ENCODE data around the gene SAXO1.
"Not testable (repeated sequence)": the region's sequence is repeated elsewhere in the genome, so short reads cannot be mapped to it uniquely, and the experiment has no call there.

SAXO1 gene

DNA sequence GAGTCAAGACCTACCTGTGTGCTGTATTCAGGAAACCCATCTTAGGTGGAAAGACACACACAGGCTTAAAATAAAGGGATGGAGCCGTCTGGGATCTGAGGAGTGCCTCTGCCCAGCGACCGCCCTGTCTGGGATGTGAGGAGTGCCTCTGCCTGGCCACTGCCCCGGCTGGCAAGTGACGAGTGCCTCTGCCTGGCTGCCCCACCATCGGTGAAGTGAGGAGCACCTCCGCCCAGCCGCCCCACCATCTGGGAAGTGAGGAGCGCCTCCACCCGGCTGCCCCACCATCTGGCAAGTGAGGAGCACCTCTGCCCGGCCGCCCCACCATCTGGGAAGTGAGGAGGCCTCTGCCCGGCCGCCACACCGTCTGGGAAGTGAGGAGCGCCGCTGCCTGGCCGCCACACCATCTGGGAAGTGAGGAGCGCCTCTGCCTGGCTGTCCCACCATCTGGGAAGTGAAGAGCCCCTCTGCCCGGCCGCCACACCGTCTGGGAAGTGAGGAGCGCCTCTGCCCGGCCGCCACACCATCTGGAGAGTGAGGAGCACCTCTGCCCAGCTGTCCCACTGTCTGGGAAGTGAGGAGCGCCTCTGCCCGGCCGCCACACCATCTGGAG is 33.7 kb downstream of the SAXO1 start:
- no peak for DNase-seq

DNA sequence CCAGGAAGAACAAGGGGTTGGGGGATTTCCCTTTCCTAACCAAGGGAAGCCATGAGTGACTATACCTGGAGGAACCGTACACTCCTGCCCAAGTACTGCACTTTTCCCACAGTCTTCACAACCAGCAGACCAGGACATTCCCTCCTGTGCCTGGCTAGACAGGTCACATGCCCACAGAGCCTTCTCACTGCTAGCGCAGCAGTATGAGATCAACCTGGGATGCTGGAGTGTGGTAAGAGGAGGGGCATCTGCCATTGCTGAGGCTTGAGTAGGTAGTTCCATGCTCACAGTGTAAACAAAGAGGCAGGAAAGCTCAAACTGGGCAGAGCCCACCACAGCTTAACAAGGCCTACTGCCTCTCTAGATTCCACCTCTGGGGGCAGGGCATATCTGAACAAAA is 35.9 kb downstream of the SAXO1 start:
- DNase-seq: no peak

DNA sequence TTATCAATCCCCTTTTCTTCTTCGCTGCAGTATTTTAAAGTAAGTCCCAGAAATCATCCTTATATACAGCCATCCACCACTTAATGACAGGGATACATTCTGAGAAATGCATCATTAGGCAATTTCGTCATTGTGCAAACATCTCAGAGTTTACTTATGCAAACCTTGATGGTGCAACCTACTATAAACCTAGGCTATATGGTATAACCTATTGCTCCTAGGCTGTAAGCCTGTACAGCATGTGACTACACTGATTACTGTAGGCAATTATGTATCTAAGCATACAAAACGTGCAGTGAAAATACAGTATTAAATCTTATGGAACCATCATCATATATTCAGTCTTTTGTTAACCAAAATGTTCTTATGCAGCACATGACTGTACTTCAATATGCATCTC is 36.8 kb downstream of the SAXO1 start:
- no peak for DNase-seq

DNA sequence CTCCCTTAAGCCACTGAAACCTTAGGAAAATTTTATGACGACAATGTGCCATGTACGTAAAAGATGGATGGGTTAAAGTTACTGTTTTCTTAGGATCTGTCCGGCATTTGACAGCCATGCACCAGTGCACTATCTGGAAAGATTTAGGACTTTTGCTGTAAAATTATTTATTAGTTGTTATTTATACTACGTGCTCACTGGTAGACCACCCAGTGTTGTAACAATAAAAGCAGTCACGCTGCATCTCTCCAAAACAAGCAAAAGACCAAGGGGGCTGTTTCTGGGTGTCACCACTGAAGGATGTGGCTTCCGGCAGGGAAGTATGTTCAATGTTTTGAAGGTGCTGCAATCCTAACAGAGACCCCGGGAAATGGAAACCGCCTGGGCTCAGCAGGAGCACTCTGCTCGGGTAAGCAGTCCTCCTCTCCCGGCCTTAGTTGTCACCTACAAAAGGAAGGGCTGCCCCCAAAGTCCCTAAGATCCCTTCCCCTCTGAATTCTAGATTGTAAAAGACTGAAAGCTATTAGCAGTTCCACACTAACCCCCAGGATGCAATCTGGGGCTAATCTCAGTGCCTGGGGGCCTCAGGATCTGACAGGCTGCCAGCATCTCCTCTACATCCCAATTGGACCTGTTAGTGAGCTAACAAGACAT is 38.6 kb downstream of the SAXO1 start:
- DNase-seq: no peak

DNA sequence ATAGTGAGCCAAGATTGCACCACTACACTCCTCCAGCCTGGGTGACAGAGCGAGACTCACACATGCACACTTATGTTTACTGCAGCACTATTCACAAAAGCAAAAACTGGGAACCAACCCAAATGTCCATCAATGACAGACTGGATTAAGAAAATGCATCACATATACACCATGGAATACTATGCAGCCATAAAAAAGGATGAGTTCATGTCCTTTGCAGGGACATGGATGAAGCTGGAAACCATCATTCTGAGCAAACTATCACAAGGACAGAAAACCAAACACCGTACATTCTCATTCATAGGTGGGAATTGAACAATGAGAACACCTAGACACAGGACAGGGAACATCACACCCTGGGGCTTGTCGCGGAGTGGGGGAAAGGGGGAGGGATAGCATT is 41.8 kb downstream of the SAXO1 start:
- not testable (repeated sequence) for DNase-seq

DNA sequence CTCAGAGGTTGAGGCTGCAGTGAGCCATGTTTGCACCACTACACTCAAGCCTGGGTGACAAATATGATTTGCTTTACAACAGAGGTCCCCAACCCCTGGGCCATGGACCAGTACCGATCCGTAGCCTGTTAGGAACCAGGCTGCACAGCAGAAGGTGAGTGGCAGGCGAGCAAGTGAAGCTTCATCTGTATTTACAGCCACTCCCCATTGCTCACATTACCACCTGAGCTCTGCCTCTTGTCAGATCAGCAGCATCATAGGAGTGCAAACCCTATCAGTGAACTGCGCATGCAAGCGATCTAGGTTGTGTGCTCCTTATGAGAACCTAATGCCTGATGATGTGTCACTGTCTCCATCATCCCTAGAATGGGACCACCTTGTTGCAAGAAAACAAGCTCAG is 42.5 kb downstream of the SAXO1 start:
- DNase-seq: no peak

DNA sequence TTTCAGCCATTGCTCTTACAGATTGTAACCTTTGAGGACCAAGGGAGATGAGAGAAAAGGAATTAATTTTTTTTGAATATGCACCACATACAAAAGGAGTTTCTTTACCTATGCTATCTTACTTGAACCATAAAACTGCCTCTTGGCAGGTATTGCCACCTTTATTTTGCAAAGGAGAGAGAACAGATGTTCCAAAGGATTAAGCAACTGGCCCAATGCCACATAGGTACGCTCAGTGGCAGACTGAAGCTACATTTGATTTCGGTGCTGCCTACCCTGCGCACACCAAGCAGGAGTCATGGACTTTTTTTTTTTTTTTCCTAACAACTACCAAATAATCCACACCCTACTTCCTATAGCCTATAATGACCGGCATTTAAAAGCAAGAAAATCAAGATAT is 43.1 kb downstream of the SAXO1 start:
- DNase-seq: peak; percentile 59

DNA sequence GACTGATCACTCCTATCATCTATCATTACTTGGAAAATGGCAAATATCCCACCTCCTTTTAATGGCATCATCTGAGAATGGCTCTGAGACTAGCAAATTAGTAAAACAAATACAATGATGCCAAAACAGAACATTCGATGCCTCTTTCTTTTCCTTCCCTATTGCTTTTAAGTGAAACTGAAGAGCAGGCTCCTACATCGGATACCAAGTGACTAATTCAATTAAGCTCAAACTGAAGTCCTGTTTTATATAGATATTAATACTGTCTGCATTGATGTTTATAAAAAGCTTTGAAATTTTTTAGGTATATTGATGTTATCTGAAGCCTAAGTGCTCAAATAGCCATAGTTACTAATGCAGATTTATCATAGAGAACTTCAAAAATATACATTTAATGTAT is 43.9 kb downstream of the SAXO1 start:
- DNase-seq: no peak

DNA sequence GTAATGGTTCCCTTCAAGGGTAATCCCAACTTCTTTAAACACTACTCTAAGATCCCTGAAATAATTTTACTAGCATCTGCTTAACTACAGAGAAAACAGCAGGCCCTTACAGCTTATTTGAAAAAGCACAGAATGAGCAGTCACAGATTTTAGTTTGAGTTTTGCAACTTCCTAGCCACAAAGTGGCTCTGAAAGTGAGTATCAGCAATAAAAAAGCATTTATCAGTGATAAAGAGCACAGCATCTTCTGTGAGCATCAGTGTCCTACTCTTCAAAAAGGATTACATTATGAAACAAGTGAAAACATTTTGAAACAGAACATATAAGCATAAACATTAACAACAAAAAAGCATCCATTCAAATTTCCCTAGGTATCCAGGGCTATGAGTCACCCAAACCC is 45.0 kb downstream of the SAXO1 start:
- DNase-seq: no peak

DNA sequence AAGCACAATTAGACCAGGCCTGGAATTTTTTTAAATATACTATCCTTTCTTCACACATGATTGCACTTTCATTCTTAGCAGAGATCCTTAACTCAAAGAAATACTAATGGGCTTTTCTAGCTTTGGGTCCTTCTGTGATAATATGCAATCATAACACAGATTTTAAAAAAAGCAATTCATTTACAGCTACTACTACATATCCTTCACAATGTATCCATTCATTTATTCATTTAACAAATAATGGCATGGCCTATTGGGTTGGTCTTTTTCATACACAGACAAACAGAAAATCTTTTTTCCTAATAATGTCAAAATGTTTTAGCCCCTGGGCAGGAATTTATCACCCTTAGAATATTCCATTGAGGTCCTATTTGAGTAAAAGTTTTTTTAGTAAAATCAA is 47.0 kb downstream of the SAXO1 start:
- DNase-seq: no peak

DNA sequence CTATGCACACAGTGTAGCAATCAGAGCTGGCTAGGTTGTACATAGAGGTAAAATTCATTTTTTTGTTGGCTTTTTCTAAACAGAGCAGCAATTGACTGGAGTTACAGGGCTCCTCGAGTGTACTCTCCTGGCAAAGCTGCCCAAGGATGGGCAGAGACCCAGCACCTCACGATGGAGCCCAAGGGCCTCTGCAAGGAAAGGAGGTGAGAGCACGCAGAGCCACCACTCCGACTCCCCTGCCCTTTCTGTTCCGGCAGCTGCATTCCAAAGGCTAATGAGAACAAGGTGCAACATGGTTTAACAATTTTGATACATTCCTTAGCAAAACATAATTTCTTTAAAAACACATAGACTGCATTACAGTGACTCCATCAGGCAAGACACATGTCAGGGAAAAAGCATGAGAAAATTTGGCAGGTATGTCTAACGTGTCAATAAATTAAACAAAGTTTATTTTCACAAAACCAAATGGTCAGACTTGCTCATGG is 47.5 kb downstream of the SAXO1 start:
- DNase-seq: no peak

DNA sequence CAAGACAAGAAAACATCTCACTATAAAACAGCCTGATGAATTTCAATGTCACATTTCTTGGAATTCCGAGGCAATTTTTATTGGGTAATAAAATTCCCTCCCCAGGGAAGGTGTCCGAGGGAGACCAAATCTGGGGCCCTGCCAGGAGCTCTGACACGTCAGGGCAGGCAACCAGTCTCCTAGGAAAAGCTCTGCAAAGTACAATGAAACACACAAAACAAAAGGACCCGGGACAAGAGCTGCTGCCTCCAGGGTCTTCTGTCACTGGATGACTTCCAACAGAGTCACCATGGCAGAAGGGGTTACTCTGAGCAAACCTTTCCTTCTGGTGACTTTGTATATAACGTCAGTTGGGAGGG is 50.8 kb downstream of the SAXO1 start:
- peak; percentile 23 for DNase-seq

DNA sequence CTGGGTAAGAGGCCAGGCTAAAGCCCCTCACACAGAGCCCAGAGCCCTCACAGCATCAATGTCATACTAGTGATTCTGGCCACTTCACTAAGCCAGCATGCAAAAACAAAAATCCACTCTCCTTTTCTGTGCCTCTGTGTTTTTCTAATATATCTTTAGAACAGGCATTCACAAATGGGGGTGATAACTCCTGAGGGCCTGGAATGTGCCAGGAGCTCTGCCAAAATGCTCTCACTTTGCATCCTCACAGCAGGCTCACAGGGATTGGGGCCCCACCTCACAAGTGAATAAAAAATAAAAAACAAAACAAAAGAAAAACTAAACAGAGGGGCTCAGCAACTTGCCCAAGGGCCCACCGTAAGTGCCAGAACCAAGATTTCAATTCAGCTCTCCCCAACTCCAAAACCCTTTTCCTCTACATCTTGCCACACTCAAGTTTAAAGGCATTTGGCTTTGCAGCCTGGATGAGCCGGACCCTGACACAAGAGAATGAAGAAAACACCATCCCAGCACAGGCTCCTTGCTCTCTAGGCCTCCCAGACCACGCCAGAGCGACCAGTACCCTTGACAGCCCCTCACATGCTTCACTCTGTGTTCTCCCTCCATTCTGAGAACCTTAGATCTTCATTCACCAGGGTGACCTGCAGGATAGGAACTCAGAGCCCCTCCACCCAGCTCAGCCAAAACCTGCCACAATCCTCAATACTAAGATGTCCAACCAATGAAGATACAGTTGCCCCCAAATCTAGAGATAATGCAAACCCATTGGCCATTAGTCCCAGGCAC is 51.3 kb downstream of the SAXO1 start:
- DNase-seq: no peak

DNA sequence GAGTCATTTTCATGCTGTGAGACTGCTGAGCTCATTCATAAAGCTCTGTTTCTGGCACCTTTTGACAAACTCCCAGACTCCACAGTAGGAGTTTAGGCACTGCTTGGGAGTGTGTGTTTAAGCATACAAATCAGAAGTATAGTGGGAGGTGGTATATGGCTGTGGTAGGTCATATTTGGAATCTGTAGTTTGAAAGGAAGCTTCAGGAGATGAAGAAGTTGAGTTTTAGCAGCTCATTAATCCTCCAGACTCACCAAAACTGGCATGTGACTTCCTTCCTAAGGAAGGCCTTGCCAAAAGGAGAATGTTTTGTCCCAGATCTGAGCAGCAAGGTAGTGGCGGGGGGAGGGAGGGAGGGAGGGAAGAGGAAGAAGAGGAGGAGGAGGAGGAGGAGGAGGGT is 52.8 kb downstream of the SAXO1 start:
- no peak for DNase-seq

DNA sequence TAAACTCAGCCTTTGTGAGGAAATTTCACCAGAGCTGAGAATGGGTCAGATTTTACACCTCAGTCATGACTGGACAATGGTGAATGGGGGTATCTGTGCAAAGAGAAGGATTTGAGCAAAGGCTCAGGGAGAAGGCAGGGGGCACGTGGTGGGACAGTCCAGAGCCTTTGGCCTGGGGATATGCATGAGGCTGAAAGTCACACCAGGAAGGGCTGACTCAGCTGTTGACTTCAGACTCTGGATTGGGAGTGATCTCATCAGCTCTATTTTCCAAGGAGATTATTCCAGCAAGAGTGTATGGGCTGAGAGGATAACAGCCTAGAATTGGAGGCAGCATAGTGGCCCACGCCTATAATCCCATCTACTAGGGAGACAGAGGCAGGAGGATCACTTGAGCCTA is 53.6 kb downstream of the SAXO1 start:
- no peak for DNase-seq

DNA sequence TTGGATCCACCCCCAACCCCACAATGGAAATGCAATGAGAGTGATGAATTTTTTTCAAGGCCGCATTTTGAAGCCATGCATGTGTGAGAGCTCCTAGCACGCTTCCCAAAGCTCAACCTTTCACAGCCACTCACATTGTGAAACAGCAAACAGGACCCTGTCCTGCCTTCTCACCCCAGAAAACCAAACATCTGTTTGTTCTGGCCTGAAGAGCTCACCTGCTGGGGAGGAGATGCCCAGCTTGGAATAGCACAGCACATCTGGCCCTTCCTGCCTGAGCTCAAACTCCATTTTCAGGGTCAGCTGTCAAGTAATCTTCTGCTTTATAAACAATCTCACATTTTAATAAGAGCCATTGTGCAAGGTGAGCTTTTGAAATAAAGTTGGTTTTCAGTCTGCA is 54.8 kb downstream of the SAXO1 start:
- no peak for DNase-seq

DNA sequence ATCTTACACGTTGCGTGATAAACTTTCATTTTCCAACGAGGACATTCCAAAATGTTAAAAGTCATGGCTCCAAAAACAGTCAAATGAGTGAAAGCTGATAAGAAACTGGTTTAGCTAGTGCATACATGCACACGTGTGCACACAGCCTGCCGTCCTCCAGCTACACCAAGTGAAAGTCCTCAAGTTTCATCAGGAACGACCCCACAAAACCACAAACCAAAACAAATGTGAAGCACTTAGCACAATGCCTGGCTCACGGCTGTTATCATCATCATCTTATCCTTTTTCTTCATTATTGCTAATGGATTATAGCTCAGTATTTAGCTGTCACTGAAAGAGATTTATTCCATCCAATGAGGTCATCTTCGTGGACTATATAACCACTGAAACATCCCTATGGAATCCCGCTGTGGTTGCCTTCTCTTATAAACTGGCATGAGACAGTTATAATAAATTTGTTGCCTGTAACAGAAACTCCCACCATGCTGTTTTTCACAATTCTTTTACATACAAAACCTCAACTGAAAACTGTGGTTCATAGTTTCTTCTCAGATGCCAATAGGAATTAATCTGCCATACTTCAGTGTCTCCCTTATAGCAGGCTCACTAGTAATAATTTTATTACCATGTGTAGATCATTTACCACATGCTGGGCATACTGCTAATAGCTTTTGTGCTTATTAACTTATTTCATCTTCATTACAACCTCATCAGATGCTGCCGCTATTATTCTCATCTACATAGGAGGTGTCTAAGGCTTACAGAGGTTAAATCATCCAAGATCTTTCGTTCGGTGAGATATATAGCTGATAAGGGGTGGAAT is 56.1 kb downstream of the SAXO1 start:
- DNase-seq: no peak

DNA sequence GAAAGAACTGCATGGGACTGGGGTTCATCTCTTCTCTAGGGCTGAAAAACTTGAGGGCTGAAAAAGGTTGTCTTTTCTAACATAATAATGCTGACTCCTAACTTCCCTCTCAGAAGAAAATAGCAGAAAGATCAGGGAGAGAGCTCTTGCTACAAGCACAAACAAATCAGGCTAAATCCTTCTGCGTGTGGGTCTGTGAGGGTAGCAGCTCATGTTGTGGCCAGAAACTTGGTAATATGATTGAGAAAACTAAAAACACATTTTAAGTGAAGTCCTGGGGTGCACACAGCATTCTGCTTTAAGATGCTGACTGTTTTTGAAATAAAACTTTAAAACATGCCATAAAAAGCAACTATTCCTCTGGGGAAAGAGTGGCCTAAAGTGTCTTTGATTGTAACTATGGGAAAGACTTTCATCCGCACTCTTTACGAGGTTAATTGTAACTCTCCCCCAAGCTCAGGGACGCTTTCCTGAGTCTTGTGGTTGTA is 56.7 kb downstream of the SAXO1 start:
- no peak for DNase-seq

DNA sequence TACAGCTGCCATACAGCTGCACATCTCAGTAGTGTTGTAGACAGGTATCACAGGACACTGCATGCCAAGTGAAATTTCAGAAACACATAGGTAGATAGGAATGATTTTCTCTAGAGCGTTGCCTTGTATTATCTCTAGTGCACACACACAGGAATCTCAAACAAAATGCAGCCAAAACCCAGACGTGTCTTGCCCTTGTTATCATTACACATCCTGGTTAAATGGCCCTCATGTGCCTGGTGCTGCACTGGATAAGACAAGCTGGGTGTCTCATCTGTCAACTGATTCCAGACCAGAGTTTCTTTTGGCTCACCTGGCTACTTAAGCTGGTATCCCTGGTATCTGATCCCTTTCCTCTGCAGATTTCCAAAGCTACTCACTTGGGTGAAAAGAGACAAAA is 59.7 kb downstream of the SAXO1 start:
- no peak for DNase-seq

DNA sequence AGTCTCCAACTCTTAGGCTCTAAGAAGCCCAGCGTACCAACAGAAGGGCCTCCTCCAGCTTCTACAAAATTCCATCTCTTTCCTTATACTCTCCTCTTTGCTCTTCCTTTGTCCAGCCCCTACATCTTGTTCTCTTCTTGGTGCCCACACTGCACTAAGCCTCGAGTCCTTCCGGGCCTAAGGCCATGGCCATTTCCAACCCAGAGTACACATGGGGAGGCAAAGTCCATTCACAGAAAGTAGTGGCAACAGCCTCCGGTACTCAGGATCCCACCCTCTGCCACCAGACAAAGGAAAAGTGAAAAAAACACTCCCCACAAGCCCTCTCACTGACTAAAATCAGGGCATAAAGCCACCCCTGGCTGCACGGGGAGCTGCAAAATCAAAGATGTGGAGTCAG is 60.3 kb downstream of the SAXO1 start:
- DNase-seq: no peak

DNA sequence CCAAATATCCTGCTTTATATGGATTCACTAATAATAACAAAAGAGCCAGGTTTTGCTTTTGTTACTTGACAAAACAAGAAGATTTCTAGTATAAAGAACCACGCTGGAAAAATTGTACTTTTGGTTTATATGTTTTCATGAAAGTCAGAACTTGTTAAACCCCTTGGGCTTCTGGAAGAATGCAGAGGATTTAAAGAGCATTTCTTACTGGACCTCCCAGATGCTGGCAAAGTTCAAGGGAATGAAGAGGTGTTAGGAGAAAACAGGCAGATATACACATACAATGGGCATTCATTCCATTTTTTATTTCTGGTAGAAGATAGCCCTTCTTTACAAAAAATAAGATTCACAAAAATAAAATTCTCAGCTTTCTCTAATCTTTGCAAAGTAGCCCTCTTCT is 61.1 kb downstream of the SAXO1 start:
- no peak for DNase-seq

DNA sequence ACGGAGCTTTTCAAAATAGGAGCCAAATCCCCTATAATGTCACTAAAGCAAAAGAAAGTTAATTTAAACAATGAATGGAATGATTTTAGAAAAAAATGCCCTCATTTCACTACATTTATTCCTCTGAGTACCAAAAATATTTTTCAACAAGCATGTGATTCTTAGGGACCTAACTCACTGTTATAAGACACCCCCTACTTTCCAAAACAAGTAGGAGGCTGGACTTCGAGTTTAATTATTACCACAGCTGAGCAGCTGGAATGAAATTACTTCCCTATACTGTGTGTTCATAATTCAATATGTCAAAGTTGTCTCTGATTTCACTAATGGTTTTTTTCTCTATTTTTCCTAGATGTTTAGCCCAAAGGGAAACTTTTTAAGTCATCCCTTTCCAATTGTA is 61.6 kb downstream of the SAXO1 start:
- no peak for DNase-seq

DNA sequence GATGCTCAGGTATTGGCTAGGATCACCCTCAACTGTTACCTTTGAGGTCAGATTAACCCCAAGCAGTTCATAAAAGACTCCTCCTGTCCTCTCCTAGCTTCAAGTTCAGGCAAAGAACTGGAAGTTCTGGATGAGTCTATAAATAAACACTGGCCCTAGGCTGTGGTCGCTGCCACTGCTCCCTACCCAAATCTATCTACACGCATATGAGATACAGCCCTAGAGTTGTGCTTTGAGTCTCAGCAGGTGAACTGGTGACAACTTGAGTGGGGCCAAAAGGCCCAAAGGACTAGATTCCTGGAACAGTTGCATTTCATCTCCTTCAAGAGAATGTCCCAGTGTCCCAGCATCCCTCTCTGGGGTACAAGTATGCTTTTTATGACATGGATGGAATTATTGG is 62.6 kb downstream of the SAXO1 start:
- no peak for DNase-seq

Data from NCI-H345 (cell line).